ENCODE data around the gene NCKAP1.

DNA sequence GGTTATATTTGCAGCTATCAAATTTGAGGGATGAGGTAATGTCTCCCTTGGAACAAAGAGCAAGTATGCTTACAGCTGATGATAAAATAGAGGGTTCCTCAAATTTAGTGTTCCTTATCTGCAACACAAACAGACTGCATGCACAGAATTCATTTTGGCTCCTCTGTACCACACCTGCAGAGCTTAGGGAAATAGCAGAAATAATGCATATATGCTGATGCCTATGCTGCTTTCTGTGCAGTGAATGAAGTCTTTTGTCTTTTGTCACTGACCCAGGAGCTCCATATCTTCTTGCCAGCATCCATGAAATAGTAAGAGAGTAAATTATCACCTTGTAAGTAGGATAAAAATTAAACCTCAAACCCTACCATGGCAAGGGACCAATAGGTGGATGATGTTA lies 69.8 kb downstream of the NCKAP1 start:
- TF ChIP-seq CTCF (IDR thresholded peaks at IDR 0.05; ENCODE audit: low read depth, low read length), result no peak
- no peak for TF ChIP-seq POLR2A (IDR thresholded peaks at IDR 0.05; ENCODE audit: extremely low read depth, insufficient read length)
- TF ChIP-seq, protein P1, sequence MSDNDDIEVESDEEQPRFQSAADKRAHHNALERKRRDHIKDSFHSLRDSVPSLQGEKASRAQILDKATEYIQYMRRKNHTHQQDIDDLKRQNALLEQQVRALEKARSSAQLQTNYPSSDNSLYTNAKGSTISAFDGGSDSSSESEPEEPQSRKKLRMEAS (IDR thresholded peaks at IDR 0.05; ENCODE audit: low read depth, low read length), result no peak
